SK-N-MC (cell line): Measurements from ENCODE around the gene CALR.

Experiments used
- DNase-seq: peaks from one replicate; pipeline ENCODE4 v3.0.0-alpha.2; 2011; ENCODE audit warnings: low read depth, low spot score
- H3K27ac ChIP-seq: fragments of 200-600 bp; sonication (generic); 2 replicates; pipeline ENCODE4 v1.5.1; 2016; ENCODE audit warnings: mixed run types
- H3K36me3 ChIP-seq: fragments of 200-600 bp; sonication (generic); 2 replicates; pipeline ENCODE4 v1.6.1; 2017; ENCODE audit warnings: antibody characterized with exemption, low read length, mixed read lengths; ENCODE audit not compliant: insufficient read depth
- H3K4me3 ChIP-seq: fragments of 200-600 bp; sonication (generic); 2 replicates; pipeline ENCODE4 v1.5.1; 2016
- H3K9ac ChIP-seq: fragments of 200-600 bp; sonication (generic); 2 replicates; pipeline ENCODE4 v1.8.0; 2017; ENCODE audit warnings: mixed run types, mixed read lengths; ENCODE audit not compliant: insufficient read length
- H3K9me3 ChIP-seq: fragments of 200-600 bp; sonication (generic); 2 replicates; pipeline ENCODE4 v1.6.1; 2017; ENCODE audit warnings: low read depth, mild to moderate bottlenecking, antibody characterized with exemption, low read length, moderate library complexity, mixed read lengths
- EZH2 ChIP-seq: fragments of 200-600 bp; sonication (generic); IDR thresholded peaks from one replicate; pipeline ENCODE4 v1.6.1; 2017; ENCODE audit warnings: antibody characterized with exemption
- FOXP2 ChIP-seq: optimal IDR thresholded peaks from 2 replicates; pipeline ENCODE3; 2011; ENCODE audit warnings: mild to moderate bottlenecking, moderate library complexity; ENCODE audit not compliant: insufficient read depth; ENCODE audit errors: extremely low read length, control extremely low read depth
- POLR2AphosphoS5 ChIP-seq: IDR thresholded peaks from 2 replicates; pipeline ENCODE4 v1.6.1; 2012; ENCODE audit warnings: mild to moderate bottlenecking, low read depth, low read length, borderline replicate concordance

Gene CALR

GRCh38 chr19:12932392-12933286 is 5.8 kb upstream of the CALR start:
- Histone ChIP-seq H3K4me3 (peak overlapping the region; percentile 100), H3K9ac (peak overlapping the region; percentile 95), H3K36me3 (peaks cover 35% of the 10 kb centered on the region), H3K9me3 (no peaks in the 10 kb centered on the region), H3K27ac (peak overlapping the region; percentile 53; the same call in 1 of the 2 replicates)
- TF ChIP-seq POLR2AphosphoS5 (no peak), FOXP2 (no peak), EZH2 (no peak)
- DNase-seq, result no peak

- Histone ChIP-seq H3K4me3 (peak within 1 kb of the TSS; percentile 100), H3K9ac (peak within 1 kb of the TSS; percentile 95), H3K36me3 (peaks cover 28% of the 10 kb centered on the region), H3K27ac (peak within 1 kb of the TSS; percentile 74; the same call in 1 of the 2 replicates), H3K9me3 (no peaks in the 10 kb centered on the region)
- TF ChIP-seq FOXP2, result no peak
- peak; percentile 98 for TF ChIP-seq POLR2AphosphoS5
- DNase-seq, result peak; percentile 47
Measured at GRCh38 chr19:12933287-12934072, 4.9 kb upstream of the CALR start, which contains the start of gene FARSA. Gene FARSA (minus strand): TSS chr19:12933711. CDS start chr19:12933696, 15 bp downstream.

GRCh38 chr19:12935071-12935470 is 3.3 kb upstream of the CALR start:
- Histone ChIP-seq H3K4me3 (no peak overlapping the region), H3K27ac (no peak overlapping the region), H3K9me3 (no peaks in the 10 kb centered on the region), H3K36me3 (peaks cover 24% of the 10 kb centered on the region), H3K9ac (no peak overlapping the region)
- TF ChIP-seq FOXP2, result no peak
- no peak for TF ChIP-seq POLR2AphosphoS5
- no peak for TF ChIP-seq EZH2
- no peak for DNase-seq

- DNase-seq, result no peak
- H3K27ac ChIP-seq, result no peak overlapping the region; the same call in 1 of the 2 replicates
- no peak overlapping the region for H3K9ac ChIP-seq
- no peaks in the 10 kb centered on the region for H3K9me3 ChIP-seq
- H3K36me3 ChIP-seq, result peaks cover 29% of the 10 kb centered on the region
- H3K4me3 ChIP-seq, result no peak overlapping the region
- no peak for TF ChIP-seq POLR2AphosphoS5
- no peak for TF ChIP-seq EZH2
- TF ChIP-seq FOXP2, result no peak
Measured at GRCh38 chr19:12936582-12936981, 1.8 kb upstream of the CALR start.

GRCh38 chr19:12937093-12937926 is 1.1 kb upstream of the CALR start:
- TF ChIP-seq EZH2 (no peak), POLR2AphosphoS5 (no peak), FOXP2 (no peak)
- Histone ChIP-seq H3K4me3 (peak overlapping the region; percentile 94), H3K27ac (peak overlapping the region; percentile 73), H3K9me3 (no peaks in the 10 kb centered on the region), H3K36me3 (peaks cover 33% of the 10 kb centered on the region), H3K9ac (peak overlapping the region; percentile 70)
- no peak for DNase-seq

- Histone ChIP-seq H3K36me3 (peaks cover 49% of the 10 kb centered on the region), H3K4me3 (peak overlapping the region; percentile 94), H3K27ac (peak overlapping the region; percentile 68), H3K9me3 (no peaks in the 10 kb centered on the region), H3K9ac (peak overlapping the region; percentile 96)
- TF ChIP-seq EZH2, result no peak
- no peak for TF ChIP-seq POLR2AphosphoS5
- TF ChIP-seq FOXP2, result no peak
- DNase-seq, result no peak
Measured at GRCh38 chr19:12938779-12939601, 581 bp downstream of the CALR start.

GRCh38 chr19:12939975-12940423 is 1.6 kb downstream of the CALR start:
- Histone ChIP-seq H3K36me3 (peaks cover 59% of the 10 kb centered on the region), H3K9ac (peak overlapping the region; percentile 96), H3K4me3 (peak overlapping the region; percentile 94), H3K9me3 (no peaks in the 10 kb centered on the region), H3K27ac (peak overlapping the region; percentile 19; the same call in 1 of the 2 replicates)
- TF ChIP-seq POLR2AphosphoS5 (no peak; the same call in 1 of the 2 replicates), EZH2 (no peak), FOXP2 (no peak)
- DNase-seq, result no peak
